NB4 (cell line): ENCODE results near the gene PNMA1.

Source experiments
- CTCF ChIP-seq: IDR thresholded peaks from one replicate; pipeline ENCODE4 v1.5.1; 2012; ENCODE audit warnings: low read depth, low read length
- POLR2A ChIP-seq: IDR thresholded peaks from 2 replicates; pipeline ENCODE4 v1.6.1; 2011; ENCODE audit warnings: mild to moderate bottlenecking; ENCODE audit not compliant: insufficient read length; ENCODE audit errors: extremely low read depth

- no peak for TF ChIP-seq POLR2A
- TF ChIP-seq CTCF, result no peak
Observed at GRCh38 chr14:73732006-73732405, 17.8 kb upstream of the PNMA1 start.
